ENCODE measurements around the gene HRH1.
"Not testable (repeated sequence)": the region's sequence is repeated elsewhere in the genome, so short reads cannot be mapped to it uniquely, and the experiment has no call there.

HRH1 gene

DNA sequence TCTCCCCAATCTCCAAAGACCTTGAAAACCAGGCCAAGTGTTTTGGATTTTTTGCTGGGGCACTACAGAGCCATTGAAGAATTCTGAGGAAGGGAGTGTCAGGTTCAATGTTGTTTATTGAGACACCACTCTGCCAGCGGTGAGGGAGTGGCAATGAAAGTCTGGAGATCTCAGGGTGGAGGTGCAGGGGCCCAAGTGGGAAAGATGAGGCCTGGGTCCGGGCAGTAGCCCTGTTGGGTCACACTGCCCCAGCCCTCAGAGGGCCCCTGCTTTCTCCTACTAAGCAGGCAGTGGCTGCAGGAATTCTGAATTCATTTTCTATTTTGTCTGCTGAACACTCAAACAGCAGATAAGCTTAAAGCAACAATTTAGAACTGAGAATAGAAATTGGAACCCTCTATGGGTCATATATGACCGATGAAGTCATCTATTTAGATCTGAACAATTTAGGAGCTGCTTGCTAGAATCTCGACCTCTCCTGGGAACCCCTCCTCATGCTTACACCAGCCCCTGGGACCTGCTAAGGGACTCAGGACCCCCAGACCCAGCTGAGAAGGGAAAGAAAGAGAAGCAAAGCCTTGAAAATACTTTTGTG, 17.9 kb downstream of the HRH1 start:
- DNase-seq (ENCODE audit: low read depth in 2 of 2) = no peak

DNA sequence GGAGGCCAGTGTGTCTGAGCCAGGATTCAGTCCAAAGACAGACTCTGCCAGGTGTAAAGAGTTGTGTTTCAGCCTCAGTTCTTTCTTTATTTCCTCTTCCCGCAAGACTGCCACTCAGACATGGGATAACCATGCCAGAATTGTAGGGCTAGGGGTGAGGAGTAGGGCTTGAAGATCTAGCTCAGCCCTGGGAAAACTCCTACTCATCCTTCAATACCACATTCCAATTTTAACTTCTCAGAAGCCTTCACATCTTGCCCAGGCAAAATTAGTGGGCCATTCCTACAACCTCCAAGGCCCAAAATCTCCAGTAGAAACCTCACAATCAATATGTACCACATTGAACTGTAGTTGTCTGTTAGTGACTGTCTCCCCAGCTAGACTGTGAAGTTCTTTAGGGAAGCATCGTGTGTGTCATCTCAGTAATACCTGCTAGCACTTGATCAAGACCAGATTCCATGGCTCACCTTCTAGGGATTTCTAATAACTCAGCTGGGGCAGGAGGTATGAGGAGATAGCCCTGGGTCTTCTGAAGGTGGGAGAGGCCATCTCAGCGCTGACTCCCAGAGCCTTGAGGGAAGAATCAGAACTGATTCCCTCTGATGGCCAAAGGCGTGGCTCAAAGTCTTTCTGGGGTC, 19.7 kb downstream of the HRH1 start:
- no peak for DNase-seq (ENCODE audit: low read depth in 2 of 2)

DNA sequence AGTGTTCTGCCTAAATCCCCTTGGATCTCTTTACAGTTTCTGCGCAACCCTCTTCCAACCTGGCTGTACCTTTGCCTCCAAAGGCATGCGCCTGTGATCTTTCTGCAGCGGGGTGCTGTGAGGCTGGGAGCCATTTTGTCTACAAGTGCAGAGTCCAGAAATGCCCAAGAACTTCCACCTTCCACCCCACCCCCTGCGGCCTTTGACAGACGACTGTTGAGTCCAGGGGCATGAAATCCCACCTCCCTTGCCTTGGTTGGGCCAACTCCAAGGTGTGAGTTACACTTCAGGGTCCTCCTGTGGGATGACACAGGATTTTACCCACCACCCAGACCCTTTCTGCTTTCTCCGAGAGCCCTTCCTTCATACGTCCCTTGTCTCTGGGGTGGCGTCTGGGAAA, 24.1 kb downstream of the HRH1 start:
- no peak for DNase-seq (ENCODE audit: low read depth in 2 of 2)

DNA sequence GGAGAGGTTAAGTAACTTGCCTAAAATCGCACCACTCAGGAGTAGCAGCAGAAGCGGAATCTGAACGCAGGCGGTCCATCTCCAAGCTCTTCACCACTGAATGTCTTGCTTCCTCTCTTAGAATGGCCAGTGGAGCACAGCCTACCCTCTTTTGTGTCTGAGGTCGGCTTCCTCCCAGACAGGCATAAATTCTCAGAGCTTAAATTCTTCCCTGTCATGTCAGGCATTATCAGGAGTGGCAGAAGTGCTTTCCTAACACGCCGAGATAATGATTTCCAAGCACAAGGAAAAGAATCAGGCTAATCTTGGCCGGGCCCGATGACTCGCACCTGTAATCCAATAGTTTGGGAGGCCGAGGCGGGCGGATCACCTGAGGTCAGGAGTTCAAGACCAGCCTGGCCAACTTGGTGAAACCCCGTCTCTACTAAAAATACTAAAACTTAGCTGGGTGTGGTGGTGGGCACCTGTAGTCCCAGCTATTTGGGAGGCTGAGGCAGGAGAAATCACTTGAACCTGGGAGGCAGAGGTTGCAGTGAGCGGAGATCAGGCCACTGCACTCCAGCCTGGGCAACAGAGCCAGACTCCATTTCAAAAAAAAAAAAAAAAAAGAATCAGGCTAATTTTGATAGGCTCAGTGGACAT, 30.2 kb downstream of the HRH1 start:
- not testable (repeated sequence) for DNase-seq (ENCODE audit: low read depth in 2 of 2)

DNA sequence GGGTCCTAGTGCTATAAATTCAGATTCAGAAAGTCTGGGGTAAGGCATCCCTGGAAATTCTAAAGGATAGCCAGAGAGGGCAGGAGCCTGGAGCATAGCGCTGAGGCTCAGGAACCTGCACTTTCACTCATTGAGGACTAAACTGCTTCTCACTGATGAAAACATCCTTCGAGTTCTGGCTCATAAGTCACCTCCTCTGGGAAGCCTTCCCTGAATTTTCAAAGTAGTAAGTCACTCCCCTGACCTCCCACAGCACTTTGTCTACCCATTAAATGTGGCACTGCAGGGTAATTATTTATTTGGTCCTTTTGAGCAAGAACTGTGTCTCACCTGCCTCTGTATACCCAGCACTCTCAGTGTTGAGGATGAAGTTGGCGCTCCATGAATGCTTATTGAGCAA, 30.9 kb downstream of the HRH1 start:
- no peak for DNase-seq (ENCODE audit: low read depth in 2 of 2)

DNA sequence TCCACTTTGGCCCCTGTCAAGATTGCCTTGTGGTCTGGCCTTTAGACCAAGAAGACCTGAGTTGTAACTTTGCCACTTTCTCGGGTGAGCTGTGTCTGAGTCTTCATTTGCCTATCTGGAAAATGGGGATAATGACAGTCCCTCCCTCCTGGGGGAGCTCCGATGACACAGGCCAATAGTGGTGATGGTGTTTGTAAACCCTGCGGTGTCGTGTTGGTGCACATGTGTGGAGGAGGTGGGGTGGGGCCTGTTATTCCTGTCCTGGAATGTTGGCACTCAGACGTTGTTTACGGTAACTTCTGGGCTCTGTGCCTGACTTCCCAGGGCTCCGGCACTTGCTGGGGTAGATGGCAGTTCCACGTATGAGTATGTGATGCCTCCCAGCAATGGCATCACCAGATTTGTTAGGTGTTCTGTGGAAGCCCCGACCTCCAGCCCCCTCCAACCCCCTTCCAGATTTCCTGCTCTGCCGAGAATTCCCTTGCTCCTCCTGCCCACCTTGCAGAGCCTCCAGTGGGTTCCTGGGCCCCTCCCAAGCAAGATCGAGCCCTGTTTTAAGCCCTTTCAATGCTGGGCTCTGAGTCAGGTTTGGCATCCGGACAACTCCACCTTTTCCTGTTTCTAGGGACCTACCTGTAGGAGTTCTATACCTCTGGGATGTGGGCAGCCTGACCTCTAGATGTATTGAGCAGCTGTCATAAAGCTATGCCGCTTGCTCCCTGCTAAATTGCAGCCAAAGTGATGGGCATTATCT, 31.4 kb downstream of the HRH1 start:
- no peak for DNase-seq (ENCODE audit: low read depth in 2 of 2)

DNA sequence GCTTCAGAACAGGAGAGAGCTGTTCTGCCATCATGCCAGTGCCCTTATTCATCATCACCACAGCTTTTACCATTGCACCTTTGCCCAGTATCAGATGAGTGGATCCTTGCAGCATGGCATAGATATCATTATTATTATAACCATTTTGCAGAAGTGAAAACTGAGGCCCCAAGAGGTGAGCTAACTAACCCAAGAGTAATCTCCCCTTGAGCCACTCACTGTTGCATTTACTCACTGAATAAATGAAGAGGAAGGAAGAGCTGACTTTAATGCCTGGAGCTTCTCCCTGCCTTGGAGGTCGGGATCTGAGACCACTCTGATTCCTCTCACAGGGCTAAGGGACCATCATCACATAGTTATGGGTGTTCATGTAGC, 32.0 kb downstream of the HRH1 start:
- DNase-seq (ENCODE audit: low read depth in 2 of 2) = no peak

DNA sequence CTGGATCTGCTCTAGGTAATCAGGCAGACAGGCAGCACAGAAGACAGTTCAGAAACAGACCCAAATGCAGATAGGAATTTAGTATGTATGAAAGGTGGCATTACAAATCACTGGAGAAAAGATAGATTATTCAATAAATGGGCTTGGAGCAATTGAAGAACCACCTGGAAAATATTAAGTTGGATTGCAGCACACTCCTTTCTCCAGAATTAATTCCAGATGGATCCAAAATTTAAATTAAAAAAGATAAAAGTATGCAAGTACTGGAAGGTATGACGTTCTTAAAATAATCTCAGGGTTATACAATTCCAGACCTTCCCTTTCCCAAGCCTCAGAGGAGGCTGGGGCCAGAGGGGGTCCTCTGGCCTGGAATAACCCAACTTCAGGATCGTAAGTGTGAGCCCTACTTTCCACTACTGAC, 32.5 kb downstream of the HRH1 start:
- DNase-seq (ENCODE audit: low read depth in 2 of 2) = no peak

DNA sequence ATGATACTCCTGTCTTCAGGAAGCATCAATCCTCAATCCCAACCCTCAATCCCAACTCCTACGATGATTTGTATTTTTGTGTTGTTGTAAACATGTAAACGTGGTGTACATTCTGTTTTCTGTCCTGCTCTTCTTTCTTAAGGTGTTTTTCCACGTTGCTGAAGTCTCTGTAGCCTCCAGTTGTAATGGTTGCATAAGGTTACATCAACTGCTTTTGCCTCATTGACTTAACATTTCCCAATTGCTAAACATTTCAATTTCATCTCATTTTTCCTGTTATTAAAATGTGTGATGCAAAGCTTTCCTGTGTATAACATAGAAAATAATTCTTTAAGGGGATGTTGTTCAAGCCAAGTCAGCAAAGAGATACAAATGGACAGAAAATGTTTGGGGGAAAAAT, 33.4 kb downstream of the HRH1 start:
- DNase-seq (ENCODE audit: low read depth in 2 of 2) = no peak

DNA sequence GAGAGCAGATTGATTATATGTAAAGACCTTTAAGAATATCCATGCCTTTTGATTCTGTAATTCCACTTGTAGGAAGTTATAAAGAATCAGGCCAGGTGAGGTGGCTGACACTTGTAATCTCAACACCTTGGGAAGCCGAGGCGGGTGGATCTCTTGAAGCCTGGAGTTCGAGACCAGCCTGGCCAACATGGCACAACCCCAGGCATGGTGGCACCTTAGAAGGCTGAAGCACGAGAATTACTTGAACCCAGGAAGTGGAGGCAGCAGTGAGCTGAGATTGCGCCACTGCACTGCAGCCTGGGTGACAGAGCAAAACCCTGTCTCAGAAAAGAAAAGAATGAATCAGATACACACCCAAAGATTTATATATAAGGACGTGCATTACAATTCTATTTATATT, 33.9 kb downstream of the HRH1 start:
- no peak for DNase-seq (ENCODE audit: low read depth in 2 of 2)

DNA sequence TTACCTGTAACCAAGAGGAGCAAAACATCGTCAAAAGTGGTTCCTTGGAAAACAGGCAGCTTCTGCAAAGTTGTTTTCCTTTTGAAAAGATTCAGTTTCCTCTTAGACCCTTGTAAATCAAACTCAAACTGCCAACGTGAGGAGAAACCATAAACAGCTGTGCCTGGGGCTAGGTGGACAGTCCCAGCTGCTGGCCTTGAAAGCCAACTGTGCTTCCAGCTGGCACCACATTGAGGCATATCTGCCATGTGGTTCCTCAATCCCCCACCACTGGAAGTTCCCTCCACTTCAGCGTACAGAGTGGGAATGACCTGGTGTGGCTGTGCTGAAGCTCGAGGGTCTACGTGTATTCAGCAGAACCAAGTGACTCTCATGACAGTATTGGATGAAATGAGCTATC, 40.9 kb downstream of the HRH1 start:
- no peak for DNase-seq (ENCODE audit: low read depth in 2 of 2)

DNA sequence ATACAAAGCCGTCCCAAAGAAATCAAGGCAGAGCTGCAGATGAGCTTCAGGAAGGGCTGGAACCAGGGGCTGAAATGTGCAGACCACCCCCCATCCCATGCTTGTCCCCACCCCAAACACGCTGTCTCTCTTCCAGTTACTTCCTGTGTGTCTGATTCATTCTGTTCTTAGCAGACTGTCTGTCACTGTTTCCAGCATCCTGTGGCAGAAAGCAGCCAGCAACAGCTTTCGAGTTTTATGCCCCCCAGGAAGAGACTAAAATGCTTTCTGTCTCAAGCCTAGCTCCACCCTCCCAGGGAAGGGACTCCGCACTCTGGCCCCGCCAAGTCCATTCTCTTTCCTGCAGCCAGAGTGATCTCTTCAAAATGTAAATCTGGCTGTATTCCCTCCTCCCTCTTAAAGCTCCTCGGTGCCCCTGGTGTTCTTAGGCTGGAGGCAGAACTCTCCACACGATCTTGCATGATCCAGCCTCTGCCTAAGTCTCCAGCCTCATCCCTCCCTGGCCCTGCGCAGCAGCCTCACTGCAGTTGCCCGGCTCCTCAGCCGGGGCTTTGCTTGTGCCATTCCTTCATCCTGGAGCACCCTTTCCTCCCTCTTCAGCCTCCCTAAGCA, 41.5 kb downstream of the HRH1 start:
- no peak for DNase-seq (ENCODE audit: low read depth in 2 of 2)

DNA sequence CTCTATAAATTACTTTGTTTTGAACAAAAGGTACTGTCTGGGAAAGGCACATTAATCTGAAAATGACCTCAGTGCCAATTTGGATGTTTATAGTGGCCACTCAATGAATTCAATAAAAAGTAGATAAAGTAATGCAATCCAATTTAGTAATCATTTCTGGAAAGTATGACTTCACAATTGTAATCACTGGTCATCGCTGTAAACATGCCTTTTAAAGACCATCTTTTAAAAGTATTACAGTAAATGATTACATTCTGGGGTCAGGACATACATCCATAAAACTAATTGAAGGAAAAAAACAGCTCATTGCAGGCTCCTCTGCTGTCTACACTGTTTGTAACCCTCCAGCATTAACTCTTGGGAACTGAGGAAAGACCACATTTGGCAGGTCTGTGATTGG, 43.2 kb downstream of the HRH1 start:
- DNase-seq (ENCODE audit: low read depth in 2 of 2) = no peak

DNA sequence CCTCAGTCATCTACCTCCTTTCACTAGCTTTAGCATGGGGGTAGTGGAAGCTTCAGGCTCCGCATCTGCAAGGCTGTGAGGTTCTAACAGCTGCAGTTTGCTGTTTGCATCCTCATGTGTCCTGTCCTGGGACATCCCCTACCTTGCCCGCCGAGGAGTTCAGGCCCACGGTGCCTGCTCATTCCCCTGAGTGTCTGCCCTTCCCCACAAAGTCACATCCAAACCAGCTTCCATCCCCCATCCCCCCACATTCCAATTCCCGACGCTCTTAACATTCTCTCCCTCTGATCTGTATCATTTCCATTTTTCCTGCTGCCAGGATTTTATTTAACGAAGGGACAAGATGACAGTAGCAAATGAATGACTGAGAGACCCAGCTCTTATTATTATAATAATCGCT, 43.8 kb downstream of the HRH1 start:
- no peak for DNase-seq (ENCODE audit: low read depth in 2 of 2)

DNA sequence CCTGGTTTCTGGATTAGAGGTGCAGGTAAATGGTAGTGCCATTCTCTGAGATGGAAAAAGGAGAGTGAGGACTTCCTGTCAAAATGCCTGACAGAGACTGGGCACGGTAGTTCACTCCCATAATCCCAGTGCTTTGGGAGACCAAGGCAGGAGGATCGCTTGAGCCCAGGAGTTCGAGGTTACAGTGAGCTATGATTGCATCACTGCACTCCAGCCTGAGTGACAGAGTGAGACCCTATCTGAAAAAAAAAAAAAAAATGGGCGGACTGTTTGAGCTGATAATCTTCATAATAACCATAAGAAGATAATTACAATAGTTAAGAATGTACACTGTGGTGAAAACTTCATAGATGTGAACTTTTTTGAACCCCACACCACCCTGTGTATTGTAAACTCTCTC, 44.2 kb downstream of the HRH1 start:
- no peak for DNase-seq (ENCODE audit: low read depth in 2 of 2)

DNA sequence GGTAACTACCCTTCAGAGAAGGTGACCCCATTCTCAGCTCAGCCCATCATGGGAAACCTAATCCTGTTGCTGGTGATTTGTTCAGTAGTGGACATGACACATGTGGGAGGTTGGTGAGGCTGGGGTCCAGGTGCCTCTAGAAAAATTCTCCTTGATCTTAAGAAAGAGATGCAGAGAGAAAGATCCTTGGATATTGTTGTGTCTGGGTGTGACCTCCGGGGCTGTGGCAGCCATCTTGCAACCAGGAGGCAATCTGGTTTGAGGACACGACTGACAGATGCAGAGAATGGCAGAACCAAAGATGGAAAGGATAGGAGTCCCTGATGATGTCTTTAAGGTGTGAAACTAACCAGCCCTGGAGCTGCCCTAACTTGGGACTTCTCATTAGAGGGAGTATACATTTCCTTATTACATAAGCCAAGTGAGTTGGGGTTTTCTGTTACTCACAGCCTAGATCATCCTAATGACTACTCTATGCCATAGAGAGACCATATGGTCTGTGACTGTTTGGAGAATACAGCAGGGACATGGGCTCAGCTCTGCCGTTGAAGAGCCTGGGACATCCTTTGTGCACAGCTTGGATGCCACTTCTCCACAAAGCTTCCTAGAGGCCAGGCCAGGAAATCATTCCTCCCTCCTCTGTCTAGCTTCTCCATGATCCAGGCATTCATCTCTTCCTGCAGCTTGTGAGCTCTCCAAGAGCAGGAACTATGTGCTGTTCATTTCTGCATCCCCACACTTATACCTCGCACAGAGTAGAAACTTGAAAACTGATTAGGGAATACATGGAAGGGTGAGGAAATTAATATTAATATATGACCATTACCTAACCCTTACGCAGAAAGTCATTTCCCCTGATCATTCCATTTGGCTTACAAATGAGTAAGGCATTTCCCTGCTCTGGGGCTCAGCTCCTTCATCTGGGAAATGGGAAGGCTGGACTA, 45.9 kb downstream of the HRH1 start:
- DNase-seq (ENCODE audit: low read depth in 2 of 2) = no peak

DNA sequence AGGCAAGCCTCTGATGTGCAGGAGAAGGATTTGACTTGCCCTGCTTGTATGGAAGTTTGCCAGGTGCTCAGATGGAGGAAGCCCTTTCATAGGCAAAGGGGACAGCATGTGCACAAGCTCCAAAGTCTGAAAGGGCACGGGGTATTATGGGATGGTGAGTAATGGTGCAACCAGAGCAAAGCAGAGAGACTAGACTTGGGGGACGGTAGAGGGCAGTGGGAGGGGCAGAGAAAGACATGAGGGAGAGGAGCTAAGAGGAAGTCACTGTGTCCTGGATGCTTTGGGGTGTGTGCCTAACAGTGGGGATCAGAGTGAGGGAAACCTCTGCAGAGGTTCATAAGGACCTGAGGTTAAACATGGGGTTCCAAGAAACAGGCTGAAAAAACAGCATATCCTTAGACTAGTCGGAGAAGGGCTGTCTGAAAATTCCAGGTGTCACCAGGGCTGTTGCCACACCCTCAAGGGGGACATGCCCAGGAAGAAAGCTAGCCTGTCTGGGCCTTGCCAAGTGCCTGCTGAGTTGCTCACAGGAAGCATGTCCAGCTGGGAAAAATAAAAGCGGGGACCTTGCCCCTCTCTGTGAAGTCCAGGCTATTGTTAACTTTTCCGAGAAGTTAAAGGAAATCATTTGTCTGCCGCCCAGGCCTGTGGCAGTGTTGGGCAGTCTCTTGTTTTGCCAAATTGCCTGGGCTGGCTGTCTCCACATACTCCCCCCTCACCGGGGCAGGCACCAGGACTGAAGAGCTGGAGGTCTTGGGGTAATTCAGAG, 47.1 kb downstream of the HRH1 start:
- DNase-seq (ENCODE audit: low read depth in 2 of 2) = no peak

DNA sequence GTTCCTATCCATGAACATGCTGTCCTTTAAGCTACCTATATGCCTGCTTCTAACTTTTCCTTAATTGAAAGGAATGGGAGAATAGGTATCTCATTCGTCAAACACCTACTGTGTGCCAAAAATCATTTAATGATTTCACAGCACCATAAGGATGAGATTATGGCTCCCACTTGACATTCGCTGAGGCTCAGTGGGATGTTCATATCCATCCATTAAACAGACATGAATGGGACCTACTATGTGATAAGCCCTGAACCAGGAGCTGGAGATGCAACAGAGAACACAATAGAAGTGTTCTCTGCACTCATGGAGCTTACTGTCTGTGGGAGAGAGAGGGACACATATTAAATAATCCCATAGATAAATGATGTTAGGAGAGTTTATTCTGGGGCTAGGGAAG, 49.7 kb downstream of the HRH1 start:
- no peak for DNase-seq (ENCODE audit: low read depth in 2 of 2)

DNA sequence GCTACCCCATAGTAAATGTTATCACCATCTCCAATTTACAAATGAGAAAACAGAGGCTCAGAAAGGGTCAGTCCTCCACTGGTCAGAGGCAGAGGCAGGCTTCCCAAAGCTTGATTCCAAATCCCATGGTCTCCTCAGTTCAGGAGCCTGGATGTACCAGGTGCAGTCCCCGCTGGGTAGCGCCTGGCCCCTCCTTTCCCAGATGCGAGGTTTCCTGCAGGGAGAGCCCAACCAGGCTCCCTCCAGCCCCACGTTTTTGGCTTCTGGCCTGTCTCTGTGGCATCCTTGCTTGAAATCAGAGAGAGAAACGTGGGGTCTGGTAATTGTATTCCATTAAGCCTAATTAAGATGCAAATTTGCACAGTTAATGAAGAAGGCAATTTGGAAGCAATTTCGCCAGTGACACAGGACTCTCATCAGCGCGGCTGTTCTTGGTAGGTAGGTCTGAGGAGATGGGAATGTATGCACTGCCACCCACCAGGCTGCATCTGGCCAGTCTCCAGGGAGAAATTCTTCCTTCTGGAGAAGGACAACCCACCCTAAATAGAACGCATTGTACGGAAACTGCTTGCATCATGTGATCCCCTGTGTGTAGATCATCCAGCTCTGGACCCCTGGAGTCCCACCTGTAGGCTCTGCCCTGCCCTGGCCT, 50.5 kb downstream of the HRH1 start:
- no peak for DNase-seq (ENCODE audit: low read depth in 2 of 2)

DNA sequence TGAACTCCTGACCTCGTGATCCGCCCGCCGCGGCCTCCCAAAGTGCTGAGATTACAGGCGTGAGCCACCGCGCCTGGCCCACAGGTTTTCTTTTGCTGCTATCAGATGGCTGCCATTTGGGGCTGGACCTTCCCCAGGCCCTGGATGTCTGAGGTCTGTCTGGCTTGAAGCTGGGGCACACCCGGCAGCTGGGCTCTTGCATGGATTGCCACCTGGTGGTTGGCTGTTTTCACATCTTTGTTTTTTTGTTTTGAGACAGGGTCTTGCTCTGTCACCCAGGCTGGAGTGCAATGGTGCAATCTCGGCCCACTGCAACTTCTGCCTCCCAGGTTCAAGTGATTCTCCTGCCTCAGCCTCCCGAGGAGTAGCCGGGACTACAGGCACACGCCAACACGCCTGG, 51.6 kb downstream of the HRH1 start:
- DNase-seq (ENCODE audit: low read depth in 2 of 2) = not testable (repeated sequence)

Measured in stimulated activated CD8-positive, alpha-beta memory T cell treated with anti-CD3 and anti-CD28 coated beads, Interleukin-7, amount 100 ng/mL, for 1 hour (primary cell).